ENCODE results near the gene ROBO1.

ROBO1 gene

DNA sequence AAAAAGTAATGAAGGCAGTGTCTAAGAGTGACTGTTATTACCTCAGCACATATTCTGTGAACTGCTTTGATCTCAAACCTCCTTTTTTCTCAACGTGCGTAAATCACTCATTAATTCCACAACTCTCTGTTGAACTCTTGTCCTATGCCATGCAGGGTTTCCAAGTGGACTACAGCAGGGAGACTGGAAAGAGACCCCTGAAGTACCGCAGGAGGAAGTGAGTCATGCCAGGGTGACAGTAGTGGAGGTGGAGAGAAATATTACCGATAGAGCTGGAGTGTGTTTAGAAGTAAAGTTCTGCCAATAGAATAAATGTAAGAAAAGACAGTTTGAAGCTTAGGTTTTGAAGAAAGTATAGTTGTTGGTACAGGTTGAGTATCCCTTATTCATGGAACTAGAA lies 908.9 kb downstream of the ROBO1 start:
- no peak for DNase-seq

DNA sequence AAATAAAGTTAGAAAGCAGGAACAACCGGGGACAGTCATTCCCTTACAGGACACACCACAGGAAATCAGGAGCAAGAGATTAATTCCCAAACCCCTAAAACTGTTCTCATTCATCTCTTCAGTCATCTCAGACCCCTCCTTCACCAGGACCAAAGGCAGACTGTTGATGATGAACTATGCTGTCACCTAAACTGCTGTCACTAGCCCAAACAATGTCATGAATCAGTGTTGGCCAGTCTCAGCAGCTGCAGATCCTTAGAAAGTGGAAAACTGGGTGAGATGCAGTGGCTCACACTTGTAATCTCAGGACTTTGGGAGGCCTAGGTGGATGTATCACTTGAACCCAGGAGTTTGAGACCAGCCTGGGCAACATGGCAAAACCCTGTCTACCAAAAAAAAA lies 909.6 kb downstream of the ROBO1 start:
- DNase-seq = no peak

DNA sequence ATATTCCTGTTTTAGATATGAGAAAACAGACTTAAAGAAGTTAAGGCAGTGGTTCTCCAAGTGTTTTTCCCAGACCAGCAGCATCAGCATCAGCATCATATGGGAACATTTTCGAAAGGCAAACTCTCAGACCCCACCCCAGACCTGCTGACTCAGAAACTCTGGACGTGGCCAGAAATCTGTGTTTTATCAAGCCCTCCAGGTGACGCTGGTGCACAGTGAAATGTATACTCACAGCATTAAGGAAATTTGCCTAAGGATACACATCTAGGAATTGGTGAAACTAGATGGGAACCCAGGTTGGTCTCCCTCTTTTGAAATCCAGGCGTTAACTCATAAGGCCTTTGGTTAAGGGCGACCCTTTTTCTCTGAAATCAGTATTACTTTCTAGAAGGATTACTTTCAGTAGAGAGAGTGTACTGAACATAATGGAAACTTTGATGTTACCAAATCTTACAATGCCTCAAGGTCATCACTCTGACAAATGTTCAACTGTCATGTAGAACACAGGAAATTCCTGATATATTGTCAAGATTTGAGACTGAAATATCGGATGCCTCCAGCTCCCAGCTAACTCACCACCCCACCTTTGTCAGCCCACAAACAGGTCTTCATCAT lies 910.2 kb downstream of the ROBO1 start:
- DNase-seq = no peak

DNA sequence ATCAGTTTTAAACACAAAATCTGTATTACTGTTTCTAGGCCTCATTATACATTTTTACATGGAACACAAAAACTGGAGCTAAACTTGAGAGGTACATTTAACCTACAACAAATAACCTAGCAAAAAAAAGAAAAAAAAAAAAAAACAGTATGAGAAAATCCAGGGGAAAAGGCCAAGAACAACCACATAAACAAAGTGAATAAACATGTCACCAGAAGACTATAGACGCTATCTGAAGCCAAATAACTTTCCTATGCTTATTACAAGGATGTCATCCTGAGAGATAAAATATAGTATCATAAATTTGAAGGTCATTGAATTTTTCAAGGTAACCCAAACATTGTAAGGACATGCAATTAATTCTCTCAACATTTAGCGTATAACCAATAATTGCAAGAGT lies 911.6 kb downstream of the ROBO1 start:
- no peak for DNase-seq

DNA sequence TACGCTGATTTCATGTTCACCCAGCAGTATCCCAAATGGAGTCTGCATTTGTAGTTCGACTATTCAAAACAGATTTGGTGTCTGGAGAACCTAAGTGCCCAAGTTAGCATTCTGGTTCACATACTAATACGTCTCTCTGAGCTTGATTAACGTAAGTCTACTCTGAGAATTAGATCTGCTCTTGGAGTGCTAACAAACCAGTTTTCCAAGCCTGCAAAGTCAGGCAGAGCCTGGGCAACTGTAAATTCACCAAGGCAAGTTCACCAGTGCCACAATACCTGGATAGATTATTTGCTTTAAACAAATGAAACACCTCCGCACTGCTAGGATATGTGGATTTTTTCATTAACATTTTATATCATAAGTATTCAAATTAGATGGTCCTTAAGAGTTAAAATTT lies 912.6 kb downstream of the ROBO1 start:
- no peak for DNase-seq

DNA sequence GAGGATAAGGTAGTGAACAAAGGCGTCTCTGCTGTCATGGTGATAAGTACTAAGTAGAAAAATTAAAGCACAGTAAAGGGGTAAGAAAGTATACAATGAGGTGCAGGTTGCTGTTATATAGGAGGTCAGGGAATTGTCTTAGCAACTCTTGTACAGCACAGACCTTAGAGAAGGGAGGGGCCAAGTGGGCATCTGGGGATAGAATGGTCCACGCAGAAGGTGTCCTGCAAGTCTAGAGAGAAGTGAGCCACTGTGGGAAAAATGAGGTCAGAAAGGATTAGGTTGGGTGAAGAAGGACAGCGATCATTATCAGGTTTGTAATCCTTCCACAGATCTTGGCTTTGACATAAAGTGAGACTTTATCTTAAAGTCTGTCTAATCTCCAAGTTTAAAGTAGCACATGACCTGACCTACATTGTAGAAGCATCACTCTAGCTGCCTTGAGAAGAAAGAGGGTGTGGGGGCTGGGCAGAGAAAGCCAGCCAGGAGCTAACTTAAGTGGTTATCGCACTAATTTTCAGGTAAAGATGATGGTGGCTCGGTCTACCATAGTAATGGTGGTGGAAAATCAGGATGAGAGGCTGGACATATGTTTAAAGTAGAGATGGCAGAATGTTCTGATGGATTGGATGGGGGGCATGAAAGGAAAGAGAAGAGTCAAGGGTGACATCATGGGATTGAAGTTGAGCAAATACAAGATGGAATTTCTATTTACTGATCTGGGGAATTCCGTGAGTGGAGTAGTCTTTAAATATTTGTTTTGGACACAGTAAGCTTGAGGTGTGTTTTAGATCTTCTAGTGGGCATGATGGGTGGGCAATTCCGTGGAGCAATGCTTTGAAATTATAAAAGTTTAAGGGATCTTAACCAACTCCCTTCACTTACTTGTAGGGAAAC lies 919.2 kb downstream of the ROBO1 start:
- DNase-seq = no peak

DNA sequence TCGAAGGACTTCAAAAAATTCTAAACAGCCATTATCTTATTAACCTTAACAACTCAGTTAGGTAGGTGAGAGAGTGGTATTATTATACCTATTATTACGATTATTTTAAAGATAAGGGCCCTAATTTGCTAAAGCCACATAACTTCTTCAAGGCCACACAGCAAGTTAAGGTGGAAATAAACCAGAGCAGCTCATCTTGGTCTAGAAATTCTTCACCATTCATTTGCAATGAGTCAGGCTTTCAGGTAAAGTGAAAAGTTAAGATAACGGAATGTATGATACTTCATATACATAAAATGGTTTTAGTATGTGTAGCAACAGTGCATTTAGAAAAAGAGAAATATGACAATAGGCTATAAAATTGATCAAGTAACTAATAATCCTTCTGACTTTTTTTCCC lies 920.2 kb downstream of the ROBO1 start:
- DNase-seq = no peak

DNA sequence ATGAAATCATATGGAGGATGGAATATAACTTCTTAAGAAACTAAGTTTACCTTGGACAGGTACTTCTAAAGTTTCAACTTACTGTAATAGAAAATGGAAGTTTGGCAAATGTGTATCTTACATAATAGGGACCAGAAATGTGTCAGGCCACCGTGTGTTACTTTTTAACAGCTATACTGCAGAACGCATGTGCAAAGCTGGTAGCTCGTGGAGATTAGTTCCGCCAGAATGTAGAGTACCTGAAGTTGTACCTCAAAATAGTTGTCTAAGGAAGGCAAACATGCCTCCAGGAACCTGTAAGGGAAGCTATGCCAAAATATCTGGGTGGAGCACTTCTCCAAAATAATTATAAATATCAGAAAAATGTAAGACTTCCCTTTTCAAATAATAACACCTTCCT lies 920.6 kb downstream of the ROBO1 start:
- no peak for DNase-seq

DNA sequence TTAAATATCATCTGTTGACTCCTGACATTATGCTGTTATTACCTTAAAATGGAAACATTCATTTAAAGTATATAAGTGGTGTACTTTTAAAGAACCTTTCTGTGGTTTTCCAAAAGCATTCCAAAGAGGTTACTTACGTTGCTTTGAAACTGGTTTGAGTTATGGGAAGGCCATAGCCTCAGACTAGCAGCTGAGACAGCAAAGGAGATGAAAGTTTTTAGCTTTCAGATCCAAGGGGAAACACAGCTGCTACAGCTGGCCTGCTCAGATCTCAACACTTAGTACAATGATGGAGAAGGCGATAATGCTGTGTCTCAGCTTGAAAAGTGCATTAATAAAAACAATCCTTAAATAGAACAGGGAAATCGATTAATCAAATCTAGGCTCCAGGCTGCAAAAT lies 921.1 kb downstream of the ROBO1 start:
- no peak for DNase-seq

DNA sequence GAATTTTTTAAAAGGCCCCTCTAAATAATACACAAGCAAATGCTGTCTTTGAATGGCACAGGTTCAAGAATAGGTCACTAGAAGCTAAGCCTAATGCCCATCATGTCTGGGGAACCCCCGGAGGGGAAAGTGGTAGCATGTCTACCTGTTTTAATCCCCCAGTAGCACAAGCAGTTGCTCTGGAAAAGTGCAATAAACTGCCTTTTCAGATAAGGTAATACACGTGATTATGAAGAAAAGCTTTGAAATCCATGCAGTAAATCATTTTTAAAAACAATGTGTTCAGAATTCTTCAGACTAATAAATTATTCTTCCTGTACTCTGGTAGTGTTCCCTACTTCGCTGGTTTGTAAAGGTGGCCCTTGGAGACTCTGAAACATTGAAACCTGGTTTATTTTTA lies 922.2 kb downstream of the ROBO1 start:
- no peak for DNase-seq

DNA sequence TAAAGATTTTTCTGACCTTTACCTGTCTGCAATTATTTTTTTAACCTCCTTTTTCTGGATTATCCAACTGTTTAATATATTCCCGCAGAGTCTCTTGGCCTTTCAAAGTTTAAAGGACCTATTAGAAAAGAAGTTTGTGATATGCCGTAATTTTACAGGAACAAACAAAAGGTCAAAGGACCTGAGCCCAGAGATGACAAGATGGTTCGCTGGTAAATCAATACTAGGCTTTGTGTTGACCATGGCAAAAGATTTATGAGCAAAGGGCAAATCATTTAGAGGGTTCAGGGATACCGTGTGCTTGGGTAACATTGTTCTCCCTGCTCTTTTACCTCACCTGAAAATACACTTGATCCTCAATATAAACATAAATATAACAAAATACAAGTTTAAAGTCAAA lies 923.5 kb downstream of the ROBO1 start:
- DNase-seq = no peak

DNA sequence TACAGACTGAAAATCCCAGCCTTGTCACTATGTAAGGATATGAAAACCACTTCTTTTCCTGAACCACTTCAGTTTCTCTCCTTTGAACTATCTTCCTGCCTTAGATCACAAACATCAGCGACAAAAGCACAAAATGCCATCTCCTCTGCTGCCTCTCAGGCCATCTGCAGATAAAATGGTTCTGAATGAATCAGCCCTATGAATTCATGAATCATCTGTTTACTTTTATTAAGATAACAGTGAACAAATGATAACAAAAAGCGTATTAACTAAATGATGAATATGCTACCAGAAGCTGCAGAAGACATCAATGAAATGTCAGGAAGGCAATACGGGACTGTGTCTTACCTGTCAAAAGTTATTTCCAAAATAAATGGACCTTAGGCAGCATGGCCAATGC lies 928.1 kb downstream of the ROBO1 start:
- DNase-seq = no peak

DNA sequence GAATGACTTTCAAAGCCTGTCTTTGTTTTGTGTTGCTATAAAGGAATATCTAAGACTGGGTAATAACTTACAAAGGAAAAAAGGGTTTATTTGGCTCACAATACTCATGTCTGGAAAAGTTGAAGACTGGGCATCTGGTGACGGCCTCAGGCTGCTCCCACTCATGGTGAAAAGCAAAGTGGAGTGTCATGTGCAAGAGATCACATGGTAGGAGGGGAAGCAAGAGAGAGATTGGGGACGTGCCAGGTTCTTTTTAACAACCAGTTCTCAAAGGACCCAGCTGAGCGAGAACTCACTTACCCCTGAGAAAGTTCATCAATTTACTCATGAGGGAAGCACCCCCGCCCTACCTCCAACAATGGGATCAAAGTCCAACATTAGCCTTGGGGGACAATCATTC lies 929.4 kb downstream of the ROBO1 start:
- DNase-seq = no peak

DNA sequence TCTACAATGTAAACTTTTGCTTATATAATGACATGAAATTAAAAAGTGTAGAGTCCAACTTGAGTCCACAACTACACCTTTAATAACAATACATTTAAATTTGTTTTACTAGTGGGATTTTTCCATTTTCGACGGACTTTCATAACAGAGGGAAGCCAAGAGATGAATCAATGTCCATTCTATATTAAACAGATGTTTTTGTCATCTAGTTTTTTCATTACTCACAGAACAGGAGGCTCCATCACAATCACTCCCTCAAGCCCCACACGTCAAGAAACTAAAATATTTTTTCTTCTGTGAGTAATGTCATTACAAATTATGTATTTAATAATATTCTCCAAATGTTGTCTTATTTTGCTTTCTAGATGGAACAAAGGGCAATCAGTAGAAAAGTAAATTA lies 932.9 kb downstream of the ROBO1 start:
- no peak for DNase-seq

DNA sequence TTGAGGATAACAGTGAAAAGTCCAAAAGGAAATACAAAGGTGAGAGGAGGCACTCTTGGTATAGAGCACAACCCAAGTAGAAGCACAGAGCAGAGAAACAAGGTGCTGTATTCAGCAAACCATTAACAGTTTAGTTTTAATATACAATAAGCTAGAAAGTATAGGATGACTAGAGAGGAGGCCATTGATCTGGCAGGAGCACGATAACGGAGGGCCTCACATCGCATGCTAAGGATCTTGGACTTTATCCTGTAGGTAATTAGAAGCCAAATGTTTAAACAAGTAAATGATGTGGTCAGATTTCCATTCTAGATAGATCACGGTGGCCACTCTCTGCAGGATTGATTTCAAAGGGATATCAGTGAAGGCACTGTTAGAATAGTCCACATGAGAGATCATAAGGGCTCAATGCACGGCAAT lies 935.0 kb downstream of the ROBO1 start:
- no peak for DNase-seq

DNA sequence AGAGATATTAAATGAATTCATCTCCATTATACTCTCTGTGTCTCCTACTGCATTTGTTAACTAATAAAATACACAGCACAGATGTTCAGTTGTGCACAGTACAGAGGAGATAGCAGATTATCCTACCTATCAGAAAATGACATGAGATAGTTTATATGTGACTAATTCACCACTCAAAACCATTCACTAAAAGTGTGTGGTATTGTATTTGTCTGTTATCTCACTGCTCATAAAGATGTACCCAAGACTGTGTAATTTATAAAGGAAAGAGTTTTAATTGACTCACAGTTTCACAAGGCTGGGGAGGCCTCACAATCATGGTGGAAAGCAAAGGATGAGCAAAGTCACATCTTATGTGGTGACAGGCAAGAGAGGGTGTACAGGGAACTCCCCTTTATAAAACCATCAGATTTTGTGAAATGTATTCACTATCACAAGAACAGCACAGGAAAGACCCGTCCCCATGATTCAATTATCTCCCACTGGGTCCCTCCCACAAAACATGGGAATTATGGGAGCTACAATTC lies 936.3 kb downstream of the ROBO1 start:
- no peak for DNase-seq

DNA sequence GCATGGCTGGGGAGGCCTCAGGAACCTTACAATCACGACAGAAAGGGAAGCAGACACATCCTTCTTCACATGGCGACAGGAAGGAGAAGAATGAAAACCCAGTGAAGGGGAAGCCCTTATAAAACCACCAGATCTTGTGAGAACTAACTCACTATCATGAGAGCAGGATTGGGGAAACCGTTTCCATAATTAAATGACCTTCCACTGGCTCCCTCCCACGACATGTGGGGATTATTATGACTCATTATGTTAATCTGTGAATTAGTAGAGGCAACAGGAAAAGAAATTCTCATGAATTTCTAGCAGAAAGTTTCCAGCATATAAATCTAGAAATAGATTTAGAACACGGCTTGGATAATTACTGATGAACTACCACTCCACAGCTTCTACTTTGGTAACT lies 937.3 kb downstream of the ROBO1 start:
- no peak for DNase-seq

DNA sequence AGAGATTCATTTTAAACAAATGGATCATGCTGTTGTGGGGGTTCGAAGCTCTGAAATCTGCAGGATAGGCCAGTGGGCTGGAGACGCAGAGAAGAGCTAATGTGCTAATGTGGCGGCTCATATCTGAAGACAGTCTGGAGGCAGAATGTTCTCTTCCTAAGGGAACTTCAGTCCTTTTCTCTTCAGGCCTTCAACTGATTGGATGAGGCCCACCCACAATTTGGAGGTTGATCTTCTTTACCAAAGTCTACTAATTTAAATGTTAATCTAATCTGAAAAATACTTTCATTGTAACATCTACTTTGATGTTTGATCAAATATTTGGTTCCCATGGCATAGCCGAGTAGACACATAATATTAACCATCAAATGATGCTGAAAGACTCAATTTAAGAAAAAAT lies 940.2 kb downstream of the ROBO1 start:
- DNase-seq = no peak

DNA sequence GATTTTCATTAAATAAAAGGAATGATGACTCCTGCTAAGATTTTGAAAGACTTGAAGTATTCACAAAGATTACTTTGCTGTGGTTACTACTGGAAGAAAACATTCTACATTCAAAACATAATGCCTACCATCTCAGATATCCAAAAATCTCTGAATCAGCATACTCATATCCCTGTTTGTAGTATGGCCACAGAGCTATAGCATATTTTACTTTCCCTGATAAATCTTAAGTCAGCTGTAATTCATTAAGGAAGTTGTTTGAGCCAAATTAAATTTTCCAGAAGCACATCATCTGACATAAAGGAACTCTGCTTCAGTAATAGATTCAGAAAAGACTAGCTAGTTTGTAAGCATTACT lies 942.0 kb downstream of the ROBO1 start:
- DNase-seq = no peak

DNA sequence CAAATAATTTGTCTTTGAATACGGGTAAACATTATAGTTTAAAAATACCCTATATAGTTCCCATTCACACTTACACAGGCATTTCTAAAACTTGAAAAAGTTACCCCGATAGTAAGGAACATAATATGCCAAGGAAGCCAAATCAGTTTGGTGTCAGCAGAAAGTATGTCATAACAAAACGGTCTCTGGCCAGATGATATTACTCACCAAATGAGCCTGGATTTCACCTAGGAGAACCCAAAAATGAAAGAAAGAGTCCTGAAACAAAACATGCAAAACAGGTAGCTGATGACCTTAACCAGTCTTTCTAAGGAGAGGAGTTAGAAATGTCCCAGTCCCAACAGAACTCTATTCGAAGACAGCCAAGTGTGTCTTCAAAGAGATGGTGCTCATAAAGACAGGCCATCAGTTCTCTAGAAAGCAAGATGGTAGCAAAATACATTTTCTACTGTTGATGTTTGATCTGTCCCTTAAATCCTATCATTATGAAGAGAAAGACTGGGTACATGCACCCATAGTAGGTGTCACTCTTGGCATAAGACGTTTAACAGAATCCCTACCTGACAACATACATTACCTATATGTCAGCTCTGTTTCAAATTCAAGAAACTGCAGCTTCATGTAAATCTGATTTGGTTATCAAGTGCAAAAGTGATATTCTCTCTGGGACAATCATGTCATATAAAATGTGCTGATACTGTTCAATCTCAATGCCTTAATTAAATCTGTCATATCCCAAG lies 942.5 kb downstream of the ROBO1 start:
- DNase-seq = no peak

DNA sequence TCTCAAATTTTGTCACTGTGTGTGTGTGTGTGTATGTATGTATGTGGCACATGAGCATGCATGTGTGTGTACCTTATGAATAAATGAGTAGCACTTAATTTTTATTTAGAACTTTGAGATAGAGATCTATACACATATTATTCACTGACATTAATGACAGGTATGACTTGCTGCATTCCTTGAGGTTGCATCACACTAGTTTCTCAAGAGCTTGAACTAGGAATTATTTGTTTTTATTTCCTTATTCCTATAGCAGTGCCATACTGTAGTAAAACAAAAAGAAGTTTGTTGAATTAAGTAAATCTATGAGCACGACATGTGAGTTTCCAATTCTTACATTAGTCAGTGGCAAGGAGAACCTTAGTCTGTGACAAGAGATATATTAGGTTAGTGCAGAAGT lies 943.9 kb downstream of the ROBO1 start:
- DNase-seq = no peak

DNA sequence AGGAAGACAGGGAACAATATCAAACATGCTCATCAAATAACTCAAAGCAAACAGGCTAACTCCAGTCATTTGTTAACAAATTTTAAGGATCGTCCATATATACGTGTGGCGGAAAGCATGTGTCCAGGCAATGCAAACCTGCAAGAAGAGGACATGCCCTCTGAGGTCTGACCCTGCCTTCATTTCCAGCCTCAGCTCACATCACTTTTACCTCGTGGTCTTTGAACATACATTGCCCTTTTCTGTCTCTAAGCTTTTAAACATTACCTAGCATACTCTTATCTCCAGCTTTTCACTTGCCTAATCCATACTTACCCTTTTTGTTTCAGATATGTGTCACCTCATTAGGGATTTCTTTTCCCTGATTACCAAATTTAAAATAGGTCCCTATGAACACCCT lies 944.4 kb downstream of the ROBO1 start:
- DNase-seq = no peak

DNA sequence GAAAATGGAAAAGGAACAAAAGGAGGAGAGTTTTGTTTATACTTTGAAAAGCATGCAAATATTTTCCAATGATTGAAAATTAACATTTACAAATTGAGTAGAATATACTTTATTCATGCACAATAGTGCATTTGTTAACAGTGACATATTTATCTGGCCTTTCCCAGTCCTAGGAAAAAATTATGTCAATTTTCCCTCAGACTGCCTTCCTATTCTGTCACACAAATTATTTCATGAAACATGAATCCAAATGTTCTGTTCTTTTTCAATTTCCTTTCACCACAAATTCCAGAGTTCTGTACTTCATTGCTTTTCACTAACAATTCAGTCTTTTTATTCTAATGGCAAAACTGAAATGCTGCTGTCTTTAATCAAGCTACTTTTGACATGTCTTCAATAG lies 945.1 kb downstream of the ROBO1 start:
- DNase-seq = no peak

DNA sequence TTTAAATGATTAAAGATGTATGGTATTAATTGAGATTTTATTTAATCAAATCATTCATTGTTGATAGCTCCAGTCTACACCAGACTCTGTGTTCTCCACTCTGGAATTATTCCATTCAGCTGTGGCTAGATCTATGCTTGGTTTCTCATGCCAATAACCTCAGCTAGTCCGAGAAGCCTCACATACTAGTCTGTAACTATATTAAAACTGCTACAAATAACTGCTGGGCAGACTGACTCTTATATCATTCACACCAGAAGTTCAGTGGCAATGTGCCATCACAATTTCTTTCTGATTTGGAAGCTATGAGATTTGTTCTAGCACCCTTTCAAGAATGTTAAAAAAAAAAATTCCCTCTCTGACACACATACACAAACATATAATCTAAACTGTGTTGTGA lies 947.3 kb downstream of the ROBO1 start:
- DNase-seq = no peak

Data from NCI-H1092 (cell line).